Measurements from ENCODE around the gene WDR62.

Gene WDR62

DNA sequence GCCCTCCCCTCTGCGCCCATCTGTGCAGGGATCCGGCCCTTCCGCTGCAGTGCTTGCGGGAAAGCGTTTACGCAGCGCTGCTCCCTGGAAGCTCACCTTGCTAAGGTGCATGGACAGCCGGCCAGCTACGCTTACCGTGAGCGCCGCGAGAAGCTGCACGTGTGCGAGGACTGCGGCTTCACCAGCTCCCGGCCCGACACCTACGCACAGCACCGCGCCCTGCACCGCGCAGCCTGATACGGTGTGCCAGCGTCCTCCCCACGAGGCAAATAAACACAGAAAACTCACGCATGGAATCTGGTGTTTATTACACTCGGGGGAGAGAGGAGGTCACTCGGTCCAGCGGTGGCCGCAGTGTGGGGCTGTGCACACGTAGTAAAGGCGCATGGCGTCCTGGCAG, 58.7 kb downstream of the WDR62 start:
- H4K20me1 ChIP-seq (ENCODE audit: insufficient read depth, low read length) = 0 out of 2 replicates have a peak, but pooled peaks cover 3% of the 10 kb centered on the region
- no peaks in the 10 kb centered on the region for H3K9me3 ChIP-seq (ENCODE audit: insufficient read depth, low read length)
- TF ChIP-seq EZH2phosphoT487 (IDR thresholded peaks at IDR 0.05; ENCODE audit: low read depth) = no peak
- TF ChIP-seq, protein P1, sequence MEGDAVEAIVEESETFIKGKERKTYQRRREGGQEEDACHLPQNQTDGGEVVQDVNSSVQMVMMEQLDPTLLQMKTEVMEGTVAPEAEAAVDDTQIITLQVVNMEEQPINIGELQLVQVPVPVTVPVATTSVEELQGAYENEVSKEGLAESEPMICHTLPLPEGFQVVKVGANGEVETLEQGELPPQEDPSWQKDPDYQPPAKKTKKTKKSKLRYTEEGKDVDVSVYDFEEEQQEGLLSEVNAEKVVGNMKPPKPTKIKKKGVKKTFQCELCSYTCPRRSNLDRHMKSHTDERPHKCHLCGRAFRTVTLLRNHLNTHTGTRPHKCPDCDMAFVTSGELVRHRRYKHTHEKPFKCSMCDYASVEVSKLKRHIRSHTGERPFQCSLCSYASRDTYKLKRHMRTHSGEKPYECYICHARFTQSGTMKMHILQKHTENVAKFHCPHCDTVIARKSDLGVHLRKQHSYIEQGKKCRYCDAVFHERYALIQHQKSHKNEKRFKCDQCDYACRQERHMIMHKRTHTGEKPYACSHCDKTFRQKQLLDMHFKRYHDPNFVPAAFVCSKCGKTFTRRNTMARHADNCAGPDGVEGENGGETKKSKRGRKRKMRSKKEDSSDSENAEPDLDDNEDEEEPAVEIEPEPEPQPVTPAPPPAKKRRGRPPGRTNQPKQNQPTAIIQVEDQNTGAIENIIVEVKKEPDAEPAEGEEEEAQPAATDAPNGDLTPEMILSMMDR (IDR thresholded peaks at IDR 0.05; ENCODE audit: low read depth, low read length) = no peak
- H3K4me3 ChIP-seq (ENCODE audit: low read length) = peak overlapping the region; percentile 88
- H2AFZ ChIP-seq (ENCODE audit: low read depth, low read length) = no peak overlapping the region
- H3K4me2 ChIP-seq (ENCODE audit: low read length) = peak overlapping the region; percentile 74
- no peak overlapping the region for H3K27ac ChIP-seq (ENCODE audit: low read length)
- H3K27me3 ChIP-seq (ENCODE audit: low read depth, low read length) = no peaks in the 10 kb centered on the region
- H3K36me3 ChIP-seq (replicated peaks; ENCODE audit: low read depth, low read length) = peaks cover 27% of the 10 kb centered on the region
- peak overlapping the region; percentile 94; the same call in 1 of the 2 replicates for H3K9ac ChIP-seq (ENCODE audit: low read length)
- peaks cover 19% of the 10 kb centered on the region for H3K4me1 ChIP-seq (ENCODE audit: low read length)
- H3K79me2 ChIP-seq (ENCODE audit: low read length) = peaks cover 26% of the 10 kb centered on the region

DNA sequence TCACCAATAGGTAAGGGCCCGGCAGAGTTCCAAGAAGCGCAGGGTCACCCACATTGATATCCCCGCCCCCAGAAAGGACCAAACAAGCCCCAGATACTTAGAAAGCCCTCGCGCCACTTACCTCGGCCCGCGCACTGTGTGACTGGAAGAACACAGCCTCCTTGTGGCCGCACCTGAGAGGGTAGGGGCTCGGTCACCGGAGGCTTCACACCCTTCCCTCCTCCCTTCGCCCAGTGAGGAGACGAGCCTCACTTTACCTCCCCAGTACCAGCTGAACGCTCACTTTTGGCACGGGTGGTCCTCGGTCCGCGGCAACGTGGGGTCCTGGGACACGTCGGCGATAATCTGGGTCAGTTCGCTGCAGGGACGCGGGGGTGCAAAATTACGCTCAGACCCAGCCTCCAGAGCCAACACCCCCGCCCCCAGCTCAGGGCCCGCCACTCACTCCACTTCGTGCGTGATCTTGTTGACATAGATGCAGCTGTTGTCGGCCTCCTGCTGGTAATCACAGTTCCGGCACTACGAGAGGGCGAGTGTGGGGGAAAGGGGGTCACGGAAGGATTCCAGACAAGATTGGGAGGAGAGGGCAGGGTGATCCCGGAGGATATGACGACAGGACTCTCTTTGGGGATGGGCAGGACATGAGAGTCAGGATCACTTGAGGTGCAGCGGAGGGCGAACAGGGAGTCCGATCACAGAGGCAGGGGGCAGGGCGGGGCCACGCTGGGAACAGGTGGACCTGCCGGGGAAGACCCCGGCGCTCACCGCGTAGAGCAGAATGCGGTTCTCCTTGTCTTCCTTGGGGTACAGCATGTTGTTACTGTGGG, 59.4 kb downstream of the WDR62 start:
- no peak for TF ChIP-seq EZH2phosphoT487 (IDR thresholded peaks at IDR 0.05; ENCODE audit: low read depth)
- TF ChIP-seq, protein P1 (IDR thresholded peaks at IDR 0.05; ENCODE audit: low read depth, low read length) = 0 out of 2 replicates have a peak, but pooled peaks have one; percentile 3
- peaks cover 29% of the 10 kb centered on the region for H3K36me3 ChIP-seq (replicated peaks; ENCODE audit: low read depth, low read length)
- H3K9me3 ChIP-seq (ENCODE audit: insufficient read depth, low read length) = no peaks in the 10 kb centered on the region
- H3K9ac ChIP-seq (ENCODE audit: low read length) = peak overlapping the region; percentile 94
- H4K20me1 ChIP-seq (ENCODE audit: insufficient read depth, low read length) = 0 out of 2 replicates have a peak, but pooled peaks cover 3% of the 10 kb centered on the region
- no peaks in the 10 kb centered on the region for H3K27me3 ChIP-seq (ENCODE audit: low read depth, low read length)
- H2AFZ ChIP-seq (ENCODE audit: low read depth, low read length) = peak overlapping the region; percentile 11; the same call in 1 of the 2 replicates
- peak overlapping the region; percentile 88 for H3K4me3 ChIP-seq (ENCODE audit: low read length)
- H3K27ac ChIP-seq (ENCODE audit: low read length) = peak overlapping the region; percentile 77
- peak overlapping the region; percentile 74 for H3K4me2 ChIP-seq (ENCODE audit: low read length)
- peaks cover 19% of the 10 kb centered on the region for H3K4me1 ChIP-seq (ENCODE audit: low read length)
- peaks cover 26% of the 10 kb centered on the region for H3K79me2 ChIP-seq (ENCODE audit: low read length)

DNA sequence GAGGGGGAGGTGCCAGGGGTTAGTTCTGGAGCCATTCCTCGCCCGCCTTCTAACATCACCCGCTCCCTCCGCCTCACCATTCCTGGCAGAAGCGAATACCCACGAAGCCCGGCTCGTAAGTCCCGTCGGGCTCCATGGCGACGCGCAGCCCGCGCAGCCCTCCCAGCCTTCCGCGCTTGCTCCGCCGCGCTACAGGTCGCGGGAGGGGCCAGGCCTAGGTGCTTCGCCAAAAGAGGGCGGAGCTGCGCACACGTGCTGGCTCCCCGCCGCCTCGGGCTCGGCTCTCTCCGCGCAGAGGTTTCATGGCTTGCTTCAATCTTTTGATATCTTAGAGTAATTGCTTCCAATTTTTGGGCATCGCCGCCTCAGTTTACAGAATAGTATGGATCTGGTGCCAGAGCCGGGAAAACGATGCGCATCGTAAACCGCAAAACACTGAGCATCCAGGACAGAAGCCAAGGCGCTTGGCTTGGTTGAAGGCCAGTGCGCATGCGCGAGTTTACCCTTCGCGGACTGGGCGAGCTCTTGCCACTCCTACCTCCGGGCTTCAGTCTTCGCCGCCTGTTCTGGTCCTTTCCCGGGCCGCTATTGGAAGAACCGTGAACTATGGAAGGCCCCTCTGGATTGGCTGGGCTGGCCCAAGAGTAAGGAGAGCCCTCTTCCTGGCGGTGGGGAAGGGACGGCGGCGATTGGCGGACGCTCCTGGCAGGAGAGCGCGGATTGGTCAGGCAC, 60.2 kb downstream of the WDR62 start, which contains the start of gene POLR2I:
TSS of gene POLR2I (minus strand) at position 155 of the 732 bp plus-strand sequence. CDS start at position 136, 19 bp downstream.
- peak within 1 kb of the TSS; percentile 88 for H3K4me3 ChIP-seq (ENCODE audit: low read length)
- H4K20me1 ChIP-seq (ENCODE audit: insufficient read depth, low read length) = 0 out of 2 replicates have a peak, but pooled peaks cover 3% of the 10 kb centered on the region
- peaks cover 26% of the 10 kb centered on the region for H3K79me2 ChIP-seq (ENCODE audit: low read length)
- TF ChIP-seq EZH2phosphoT487 (IDR thresholded peaks at IDR 0.05; ENCODE audit: low read depth) = no peak
- TF ChIP-seq, protein P1 (IDR thresholded peaks at IDR 0.05; ENCODE audit: low read depth, low read length) = no peak
- H2AFZ ChIP-seq (ENCODE audit: low read depth, low read length) = peak within 1 kb of the TSS; percentile 83
- peak within 1 kb of the TSS; percentile 94 for H3K9ac ChIP-seq (ENCODE audit: low read length)
- no peaks in the 10 kb centered on the region for H3K9me3 ChIP-seq (ENCODE audit: insufficient read depth, low read length)
- H3K27me3 ChIP-seq (ENCODE audit: low read depth, low read length) = no peaks in the 10 kb centered on the region
- peak within 1 kb of the TSS; percentile 74 for H3K4me2 ChIP-seq (ENCODE audit: low read length)
- peak within 1 kb of the TSS; percentile 77 for H3K27ac ChIP-seq (ENCODE audit: low read length)
- H3K4me1 ChIP-seq (ENCODE audit: low read length) = peaks cover 19% of the 10 kb centered on the region
- H3K36me3 ChIP-seq (replicated peaks; ENCODE audit: low read depth, low read length) = peaks cover 32% of the 10 kb centered on the region
